ENCODE measurements around the gene TIA1.
A peak's percentile ranks its signal among the peaks of the same experiment; 100 is the strongest.
"Not testable (repeated sequence)": the region's sequence is repeated elsewhere in the genome, so short reads cannot be mapped to it uniquely, and the experiment has no call there.

The TIA1 gene

GRCh38 chr2:70190418-70191243 is 57.8 kb downstream of the TIA1 start, which contains the start of gene C2orf42:
Gene C2orf42, minus strand, starts transcription at chr2:70191019. Its CDS starts 9,034 bp downstream, at chr2:70181985.
- in situ Hi-C loops (cut with MboI; ENCODE audit: low sequenced_read_pairs, unreplicated experiment): no loop called here
- TF ChIP-seq CTCF (IDR thresholded peaks at IDR 0.05; ENCODE audit: borderline replicate concordance, control extremely low read depth, extremely low read depth, insufficient read depth, missing control alignments): no peak
- peak; percentile 97 for DNase-seq (ENCODE audit: low spot score)

- no peak for TF ChIP-seq CTCF (IDR thresholded peaks at IDR 0.05; ENCODE audit: borderline replicate concordance, control extremely low read depth, extremely low read depth, insufficient read depth, missing control alignments)
These were observed 60.0 kb downstream of the TIA1 start for GRCh38 chr2:70188460-70188859.

GRCh38 chr2:70187170-70187569 is 61.3 kb downstream of the TIA1 start:
- DNase-seq (ENCODE audit: low spot score); in situ Hi-C loops (cut with MboI; ENCODE audit: low sequenced_read_pairs, unreplicated experiment): not testable (repeated sequence)

More at GRCh38 chr2:70188460-70188859, 60.0 kb downstream of the TIA1 start:
- DNase-seq (ENCODE audit: low spot score): no peak
- in situ Hi-C loops (cut with MboI; ENCODE audit: low sequenced_read_pairs, unreplicated experiment): no loop called here

- no peak for TF ChIP-seq CTCF (IDR thresholded peaks at IDR 0.05; ENCODE audit: borderline replicate concordance, control extremely low read depth, extremely low read depth, insufficient read depth, missing control alignments)
- no peak for DNase-seq (ENCODE audit: low spot score)
- in situ Hi-C loops (cut with MboI; ENCODE audit: low sequenced_read_pairs, unreplicated experiment): no loop called here
These were observed 65.7 kb downstream of the TIA1 start for GRCh38 chr2:70182689-70183088.

GRCh38 chr2:70181363-70181956 is 67.0 kb downstream of the TIA1 start:
- in situ Hi-C loops (cut with MboI; ENCODE audit: low sequenced_read_pairs, unreplicated experiment): no loop called here
- DNase-seq (ENCODE audit: low spot score): peak; percentile 44

GRCh38 chr2:70173520-70173919 is 74.9 kb downstream of the TIA1 start:
- in situ Hi-C loops (cut with MboI; ENCODE audit: low sequenced_read_pairs, unreplicated experiment): no loop called here
- DNase-seq (ENCODE audit: low spot score): no peak
- TF ChIP-seq CTCF (IDR thresholded peaks at IDR 0.05; ENCODE audit: borderline replicate concordance, control extremely low read depth, extremely low read depth, insufficient read depth, missing control alignments): no peak

More at GRCh38 chr2:70181363-70181956, 67.0 kb downstream of the TIA1 start:
- no peak for TF ChIP-seq CTCF (IDR thresholded peaks at IDR 0.05; ENCODE audit: borderline replicate concordance, control extremely low read depth, extremely low read depth, insufficient read depth, missing control alignments)

- in situ Hi-C loops (cut with MboI; ENCODE audit: low sequenced_read_pairs, unreplicated experiment); DNase-seq (ENCODE audit: low spot score): not testable (repeated sequence)
These were observed 78.7 kb downstream of the TIA1 start for GRCh38 chr2:70169654-70170245.
